KG1 (cell line): ENCODE measurements around the gene REN.
A peak's percentile ranks its signal among the peaks of the same experiment; 100 is the strongest.

Experiments used
- DNase-seq: peaks from one replicate; lab custom pipeline; 2025; lab: John Stamatoyannopoulos, UW

The REN gene

GRCh38 chr1:204166219-204166618 is at the start of gene REN:
Gene REN, minus strand, starts transcription at chr1:204166337. Its CDS starts 44 bp downstream, at chr1:204166293.
- no peak for DNase-seq

GRCh38 chr1:204213668-204214662 is 47.8 kb upstream of the REN start, which contains the start of gene GOLT1A:
Gene GOLT1A, minus strand, starts transcription at chr1:204213988. Its CDS starts 82 bp downstream, at chr1:204213906.
- DNase-seq, result no peak

GRCh38 chr1:204212715-204213114 is 46.6 kb upstream of the REN start:
- DNase-seq, result no peak

GRCh38 chr1:204211046-204211445 is 44.9 kb upstream of the REN start:
- no peak for DNase-seq

- peak; percentile 36 for DNase-seq
Measured at GRCh38 chr1:204207136-204207616, 41.0 kb upstream of the REN start.

- DNase-seq, result no peak
Measured at GRCh38 chr1:204206121-204206520, 40.0 kb upstream of the REN start.

GRCh38 chr1:204205486-204205885 is 39.3 kb upstream of the REN start:
- no peak for DNase-seq

- DNase-seq, result no peak
Measured at GRCh38 chr1:204204944-204205343, 38.8 kb upstream of the REN start.

- DNase-seq, result no peak
Measured at GRCh38 chr1:204203206-204203767, 37.1 kb upstream of the REN start.

- DNase-seq, result no peak
Measured at GRCh38 chr1:204202481-204202880, 36.3 kb upstream of the REN start.

- DNase-seq, result no peak
Measured at GRCh38 chr1:204201348-204202040, 35.4 kb upstream of the REN start.

GRCh38 chr1:204199579-204199978 is 33.4 kb upstream of the REN start:
- DNase-seq, result no peak

GRCh38 chr1:204198348-204199340 is 32.5 kb upstream of the REN start:
- DNase-seq, result no peak

- DNase-seq, result no peak
Measured at GRCh38 chr1:204197068-204197467, 30.9 kb upstream of the REN start.

- no peak for DNase-seq
Measured at GRCh38 chr1:204196068-204196795, 30.1 kb upstream of the REN start, which contains the start of gene KISS1. Gene KISS1, minus strand, starts transcription at chr1:204196491. Its CDS starts 3,615 bp downstream, at chr1:204192876.

GRCh38 chr1:204194771-204195170 is 28.6 kb upstream of the REN start:
- DNase-seq, result no peak

GRCh38 chr1:204194080-204194479 is 27.9 kb upstream of the REN start:
- DNase-seq, result no peak

- no peak for DNase-seq
Measured at GRCh38 chr1:204192589-204193352, 26.6 kb upstream of the REN start.

- DNase-seq, result no peak
Measured at GRCh38 chr1:204192046-204192445, 25.9 kb upstream of the REN start.

- DNase-seq, result no peak
Measured at GRCh38 chr1:204191456-204191855, 25.3 kb upstream of the REN start.
